Myocyte (in vitro differentiated cells): ENCODE results near the gene KLK10. TPM values are rescaled to one million over a fixed set of nuclear protein-coding genes. Genes with fewer than 3 reads are reported as not detected.

Source experiments
- DNase-seq: peaks from one replicate; pipeline ENCODE4 v3.0.0-alpha.2; 2012; ENCODE audit warnings: low read depth
- polyA plus RNA-seq: library from polyadenylated mRNA; unstranded; fragments of >200 nt; gene quantifications from one replicate; pipeline ENCODE4 v1.2.1, GENCODE V29; 2012; ENCODE audit warnings: missing spikeins
- total RNA-seq: library from RNA; depleted of rRNA; stranded (reverse); fragments of >200 nt; gene quantifications from 2 replicates; pipeline ENCODE4 v1.2.3, GENCODE V29; 2014

Gene KLK10
- total RNA-seq: not detected in 2 replicates
- polyA plus RNA-seq: not detected

- DNase-seq: no peak
Observed at GRCh38 chr19:51019544-51019925, at the start of gene KLK10. KLK10 (minus strand) TSS chr19:51019709; CDS start chr19:51019130, 579 bp downstream.

- DNase-seq: no peak
Observed at GRCh38 chr19:51066393-51067186, 47.1 kb upstream of the KLK10 start.

GRCh38 chr19:51065221-51065960 is 45.9 kb upstream of the KLK10 start:
- DNase-seq: no peak

- no peak for DNase-seq
Observed at GRCh38 chr19:51064534-51065220, 45.2 kb upstream of the KLK10 start, which contains the start of gene KLK13. KLK13 (minus strand) TSS chr19:51065092; CDS start chr19:51065067, 25 bp downstream.

GRCh38 chr19:51063664-51064063 is 44.2 kb upstream of the KLK10 start:
- no peak for DNase-seq

GRCh38 chr19:51060973-51061372 is 41.5 kb upstream of the KLK10 start:
- no peak for DNase-seq

GRCh38 chr19:51060336-51060735 is 40.8 kb upstream of the KLK10 start:
- DNase-seq: no peak

- DNase-seq: no peak
Observed at GRCh38 chr19:51059715-51060114, 40.2 kb upstream of the KLK10 start.

GRCh38 chr19:51055866-51056265 is 36.4 kb upstream of the KLK10 start:
- DNase-seq: no peak

GRCh38 chr19:51047031-51047335 is 27.5 kb upstream of the KLK10 start:
- DNase-seq: no peak

GRCh38 chr19:51044327-51044726 is 24.8 kb upstream of the KLK10 start:
- DNase-seq: no peak

GRCh38 chr19:51043497-51043896 is 24.0 kb upstream of the KLK10 start:
- no peak for DNase-seq

- DNase-seq: no peak
Observed at GRCh38 chr19:51040151-51040550, 20.6 kb upstream of the KLK10 start.

- DNase-seq: no peak
Observed at GRCh38 chr19:51036519-51036918, 17.0 kb upstream of the KLK10 start.

- no peak for DNase-seq
Observed at GRCh38 chr19:51034704-51035103, 15.2 kb upstream of the KLK10 start, which contains the start of gene KLK12. KLK12 (minus strand) TSS chr19:51035002; CDS start chr19:51034621, 381 bp downstream.

GRCh38 chr19:51031880-51032225 is 12.3 kb upstream of the KLK10 start:
- no peak for DNase-seq

- no peak for DNase-seq
Observed at GRCh38 chr19:51031220-51031879, 11.8 kb upstream of the KLK10 start.

- DNase-seq: no peak
Observed at GRCh38 chr19:51030631-51031030, 11.1 kb upstream of the KLK10 start.

GRCh38 chr19:51029718-51030117 is 10.2 kb upstream of the KLK10 start:
- DNase-seq: no peak

GRCh38 chr19:51027873-51028272 is 8.4 kb upstream of the KLK10 start:
- no peak for DNase-seq

- DNase-seq: no peak
Observed at GRCh38 chr19:51027126-51027806, 7.8 kb upstream of the KLK10 start.
